AG10803 (cell line): ENCODE data around the gene MRPL54.

Source experiments
- DNase-seq: peaks from one replicate; pipeline ENCODE4 v3.0.0; 2010; ENCODE audit warnings: low read depth
- H3K4me3 ChIP-seq: 2 replicates; pipeline ENCODE4 v1.5.1; 2011; ENCODE audit warnings: mild to moderate bottlenecking, low read length, control low read depth
- TF ChIP-seq, protein P1 (sequence below): conservative IDR thresholded peaks from 2 replicates; pipeline ENCODE4 v1.5.1; 2011; ENCODE audit warnings: mild to moderate bottlenecking, low read length, control low read depth, inconsistent platforms

Gene MRPL54

GRCh38 chr19:3801412-3802096, 39.1 kb downstream of the MRPL54 start:
- no peak overlapping the region; the same call in 1 of the 2 replicates for H3K4me3 ChIP-seq
- TF ChIP-seq, protein P1, sequence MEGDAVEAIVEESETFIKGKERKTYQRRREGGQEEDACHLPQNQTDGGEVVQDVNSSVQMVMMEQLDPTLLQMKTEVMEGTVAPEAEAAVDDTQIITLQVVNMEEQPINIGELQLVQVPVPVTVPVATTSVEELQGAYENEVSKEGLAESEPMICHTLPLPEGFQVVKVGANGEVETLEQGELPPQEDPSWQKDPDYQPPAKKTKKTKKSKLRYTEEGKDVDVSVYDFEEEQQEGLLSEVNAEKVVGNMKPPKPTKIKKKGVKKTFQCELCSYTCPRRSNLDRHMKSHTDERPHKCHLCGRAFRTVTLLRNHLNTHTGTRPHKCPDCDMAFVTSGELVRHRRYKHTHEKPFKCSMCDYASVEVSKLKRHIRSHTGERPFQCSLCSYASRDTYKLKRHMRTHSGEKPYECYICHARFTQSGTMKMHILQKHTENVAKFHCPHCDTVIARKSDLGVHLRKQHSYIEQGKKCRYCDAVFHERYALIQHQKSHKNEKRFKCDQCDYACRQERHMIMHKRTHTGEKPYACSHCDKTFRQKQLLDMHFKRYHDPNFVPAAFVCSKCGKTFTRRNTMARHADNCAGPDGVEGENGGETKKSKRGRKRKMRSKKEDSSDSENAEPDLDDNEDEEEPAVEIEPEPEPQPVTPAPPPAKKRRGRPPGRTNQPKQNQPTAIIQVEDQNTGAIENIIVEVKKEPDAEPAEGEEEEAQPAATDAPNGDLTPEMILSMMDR: peak; percentile 32
- DNase-seq: no peak

GRCh38 chr19:3803114-3803888, 40.8 kb downstream of the MRPL54 start:
- TF ChIP-seq, protein P1: no peak
- no peak overlapping the region for H3K4me3 ChIP-seq
- DNase-seq: no peak

- no peak for DNase-seq
- TF ChIP-seq, protein P1: no peak
Observed at GRCh38 chr19:3803986-3804385, 41.5 kb downstream of the MRPL54 start.

DNA sequence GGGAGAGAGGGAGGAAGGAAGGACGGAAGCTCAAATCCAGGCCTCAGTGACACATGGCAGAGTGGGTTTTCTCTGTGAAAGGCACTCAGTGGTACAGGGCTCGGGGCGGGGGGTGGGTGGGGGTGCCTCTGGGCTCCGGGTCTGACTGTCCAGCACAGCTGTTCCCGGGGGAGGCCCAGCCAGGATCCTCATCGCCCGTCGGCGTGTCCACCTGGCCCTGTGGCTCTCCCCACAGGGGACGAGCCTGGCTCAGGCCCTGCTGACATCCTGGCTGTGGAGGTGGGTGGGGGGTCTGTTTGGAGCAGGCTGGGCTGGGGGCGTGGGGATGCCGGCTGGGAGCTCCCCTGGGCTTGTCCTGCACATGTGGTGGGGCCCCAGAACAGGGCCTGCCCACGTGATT, 41.9 kb downstream of the MRPL54 start:
- DNase-seq: no peak

More at GRCh38 chr19:3803986-3804385, 41.5 kb downstream of the MRPL54 start:
- no peak overlapping the region for H3K4me3 ChIP-seq

GRCh38 chr19:3805859-3806258, 43.4 kb downstream of the MRPL54 start:
- H3K4me3 ChIP-seq: no peak overlapping the region
- TF ChIP-seq, protein P1: no peak
- DNase-seq: no peak

More for the DNA sequence above, 41.9 kb downstream of the MRPL54 start:
- TF ChIP-seq, protein P1: no peak
- H3K4me3 ChIP-seq: no peak overlapping the region

- TF ChIP-seq, protein P1: no peak
- H3K4me3 ChIP-seq: no peak overlapping the region
- DNase-seq: no peak
Observed at GRCh38 chr19:3807131-3807480, 44.6 kb downstream of the MRPL54 start.
